GM21576 (cell line): Measurements from ENCODE around the gene RAB12.
"Not testable (repeated sequence)": the region's sequence is repeated elsewhere in the genome, so short reads cannot be mapped to it uniquely, and the experiment has no call there.

Experiments
- ATAC-seq: cut with Tn5 transposase; IDR thresholded peaks from one replicate; pipeline ENCODE4 v1.9.1; 2021; ENCODE audit warnings: mild to moderate bottlenecking, moderate library complexity; ENCODE audit not compliant: unreplicated experiment

Gene RAB12, protein sequence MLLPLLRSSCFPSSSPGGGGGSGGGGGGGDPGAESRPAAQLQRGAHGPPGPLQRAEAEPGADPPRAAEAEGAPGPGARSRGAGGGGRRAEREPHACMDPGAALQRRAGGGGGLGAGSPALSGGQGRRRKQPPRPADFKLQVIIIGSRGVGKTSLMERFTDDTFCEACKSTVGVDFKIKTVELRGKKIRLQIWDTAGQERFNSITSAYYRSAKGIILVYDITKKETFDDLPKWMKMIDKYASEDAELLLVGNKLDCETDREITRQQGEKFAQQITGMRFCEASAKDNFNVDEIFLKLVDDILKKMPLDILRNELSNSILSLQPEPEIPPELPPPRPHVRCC

DNA sequence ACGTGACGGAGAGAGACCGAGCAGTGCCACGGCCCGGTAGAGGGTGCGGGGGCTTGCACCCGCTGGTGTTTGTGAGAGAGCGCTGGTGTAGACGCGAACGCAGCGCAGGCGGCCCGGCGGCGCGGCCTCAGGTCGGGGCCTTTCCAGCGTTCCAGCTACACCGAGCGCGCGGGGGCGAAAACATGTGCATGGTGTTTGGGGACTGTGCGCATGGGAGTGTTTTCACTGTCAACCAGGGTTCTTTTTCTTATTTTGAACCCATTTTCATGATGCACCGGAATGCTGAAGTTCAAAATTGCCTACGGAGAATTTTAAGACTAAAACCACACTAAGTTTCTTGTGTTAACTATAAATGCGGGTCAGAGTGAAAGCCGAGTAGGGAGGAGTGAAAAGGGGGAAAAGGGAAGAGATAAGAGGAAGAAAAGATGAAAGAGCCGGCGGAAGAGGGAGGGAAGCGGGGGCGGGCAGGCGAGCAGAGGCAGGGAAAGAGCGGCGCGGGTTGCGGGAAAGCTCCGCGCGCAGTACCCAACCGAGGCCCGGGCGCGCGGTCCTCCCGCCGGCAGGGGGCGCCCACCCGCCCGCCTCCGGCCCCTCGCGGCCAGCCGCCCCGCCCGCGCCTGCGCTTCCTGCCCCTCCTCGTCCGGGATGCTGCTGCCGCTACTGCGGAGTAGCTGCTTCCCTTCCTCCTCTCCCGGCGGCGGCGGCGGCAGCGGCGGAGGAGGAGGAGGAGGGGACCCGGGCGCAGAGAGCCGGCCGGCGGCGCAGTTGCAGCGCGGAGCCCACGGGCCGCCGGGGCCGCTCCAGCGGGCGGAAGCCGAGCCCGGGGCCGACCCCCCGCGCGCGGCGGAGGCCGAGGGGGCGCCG, at the start of gene RAB12:
Gene RAB12 (plus strand): TSS at position 643 of the 864 bp plus-strand sequence. CDS start 3 bp downstream, at position 646.
- ATAC-seq: peak; percentile 51

DNA sequence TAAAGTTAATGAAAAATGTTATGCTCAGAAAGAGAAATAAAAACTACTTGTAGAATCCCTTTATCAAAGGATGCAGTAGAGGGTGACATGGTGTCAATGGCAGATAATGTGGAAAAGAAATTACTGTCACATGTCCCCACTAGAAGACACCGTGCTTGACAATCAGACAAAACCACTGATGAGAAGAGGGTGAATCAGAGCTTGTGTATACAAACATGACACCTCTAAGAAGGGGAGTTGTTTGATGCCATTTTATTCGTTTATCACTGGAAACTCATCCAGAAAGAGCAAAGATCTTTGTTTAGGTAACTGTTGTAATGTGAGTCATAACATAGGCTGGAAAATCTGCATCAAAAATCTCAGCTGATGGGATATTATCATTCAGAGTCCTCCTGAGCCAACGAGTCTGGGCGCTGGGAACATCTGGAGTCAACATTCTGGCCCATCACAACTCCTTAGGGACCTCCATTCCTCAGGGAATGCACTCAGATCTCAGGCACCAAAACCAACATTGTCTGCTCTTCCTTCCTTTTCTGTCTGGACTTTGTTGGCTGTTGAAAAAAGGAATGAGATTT, 49.5 kb upstream of the RAB12 start:
- no peak for ATAC-seq

DNA sequence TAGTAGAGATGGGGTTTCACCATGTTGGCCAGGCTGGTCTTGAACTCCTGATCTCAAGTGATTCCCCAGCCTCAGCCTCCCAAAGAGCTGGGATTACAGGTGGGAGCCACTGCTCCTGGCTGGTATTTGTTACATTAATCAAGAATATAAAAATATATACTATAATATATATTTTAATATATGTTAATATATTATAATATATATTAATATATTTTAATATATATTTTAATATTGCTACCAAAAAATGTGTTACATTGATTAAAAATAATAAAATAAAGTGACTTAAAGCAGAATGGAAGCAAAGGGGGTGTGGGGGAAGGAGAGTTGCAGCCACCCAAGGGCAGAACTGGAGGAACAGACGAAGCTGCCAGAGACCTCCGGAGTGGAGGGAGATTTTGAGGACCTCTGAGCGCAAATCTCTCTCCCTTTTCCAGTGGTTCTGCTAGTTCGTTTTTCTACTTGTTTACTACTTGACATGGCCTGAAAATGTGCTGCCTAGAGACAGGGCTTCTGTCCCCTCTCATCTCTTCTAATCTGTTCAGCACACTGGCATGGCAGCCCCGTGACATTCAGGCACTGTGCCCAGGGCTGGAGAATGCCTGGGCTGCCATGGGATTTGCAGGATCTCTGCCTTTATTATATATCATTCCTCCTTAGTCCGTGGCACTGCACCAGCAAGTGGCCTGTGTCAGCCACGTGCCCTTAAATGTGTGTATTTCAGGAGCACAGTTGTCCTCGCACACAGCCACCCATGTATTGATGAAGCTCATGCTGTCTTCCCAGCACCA, 47.9 kb upstream of the RAB12 start:
- no peak for ATAC-seq

DNA sequence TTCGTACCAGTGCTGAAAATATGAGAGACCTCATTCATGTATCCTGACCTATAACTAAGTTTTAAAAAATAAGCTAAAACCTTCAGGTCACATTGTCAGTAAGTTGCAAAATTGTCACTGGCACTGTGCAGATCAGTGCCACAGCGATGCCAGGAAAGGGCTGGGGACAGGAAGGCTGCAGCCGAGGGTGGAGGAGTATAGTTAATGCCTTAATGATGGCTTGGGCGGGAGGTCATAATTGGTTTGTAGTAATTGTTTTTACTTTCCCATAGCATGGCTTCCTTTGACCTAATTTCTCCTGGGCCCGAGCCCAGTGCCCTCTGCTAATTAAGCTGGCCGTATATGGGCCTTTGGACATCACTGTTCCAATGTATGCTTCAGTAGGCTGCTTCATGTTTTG, 47.2 kb upstream of the RAB12 start:
- ATAC-seq: no peak

DNA sequence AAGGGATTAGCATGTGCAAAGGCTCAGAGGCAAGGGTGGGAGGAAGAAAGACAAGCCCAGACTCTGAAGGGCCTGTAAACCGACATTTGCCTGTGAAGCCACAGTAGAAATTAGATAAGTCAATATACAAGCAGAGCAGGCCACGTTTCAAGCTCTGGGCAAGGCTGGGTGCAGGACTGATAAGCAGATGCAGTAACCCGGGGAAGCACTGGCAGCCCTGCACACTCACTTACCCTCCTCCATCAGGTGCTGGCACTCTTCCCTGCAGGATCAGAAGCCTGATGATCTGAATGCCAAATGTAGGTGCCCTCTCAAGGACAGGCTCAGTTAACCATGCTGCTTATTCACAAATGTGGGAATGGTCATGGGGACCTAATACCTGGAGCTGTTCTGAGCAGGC, 46.3 kb upstream of the RAB12 start:
- ATAC-seq: no peak

DNA sequence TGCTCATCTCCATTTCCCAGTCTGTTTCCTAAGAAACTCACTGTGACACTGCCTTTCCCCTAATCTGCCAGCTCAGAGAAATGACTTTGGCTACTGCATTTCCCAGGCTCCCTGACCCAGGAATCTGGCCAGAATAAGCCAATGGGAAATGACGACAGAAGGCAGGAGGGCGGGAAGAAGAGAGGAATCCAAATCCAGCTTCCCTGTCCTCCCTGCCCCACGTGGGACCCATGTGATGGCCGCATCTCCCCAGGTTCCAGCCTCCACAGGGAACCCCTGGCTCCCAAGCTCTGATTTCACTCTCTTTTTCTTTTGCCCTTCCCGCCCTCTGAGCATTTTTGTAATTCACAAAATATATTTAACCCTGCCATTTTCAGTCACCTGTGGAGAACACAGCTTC, 37.8 kb upstream of the RAB12 start:
- no peak for ATAC-seq

DNA sequence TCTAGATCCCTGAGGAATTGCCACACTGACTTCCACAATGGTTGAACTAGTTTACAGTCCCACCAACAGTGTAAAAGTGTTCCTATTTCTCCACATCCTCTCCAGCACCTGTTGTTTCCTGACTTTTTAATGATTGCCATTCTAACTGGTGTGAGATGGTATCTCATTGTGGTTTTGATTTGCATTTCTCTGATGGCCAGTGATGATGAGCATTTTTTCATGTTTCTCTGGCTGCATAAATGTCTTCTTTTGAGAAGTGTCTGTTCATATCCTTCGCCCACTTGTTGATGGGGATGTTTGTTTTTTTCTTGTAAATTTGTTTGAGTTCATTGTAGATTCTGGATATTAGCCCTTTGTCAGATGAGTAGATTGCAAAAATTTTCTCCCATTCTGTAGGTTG, 35.5 kb upstream of the RAB12 start:
- not testable (repeated sequence) for ATAC-seq

DNA sequence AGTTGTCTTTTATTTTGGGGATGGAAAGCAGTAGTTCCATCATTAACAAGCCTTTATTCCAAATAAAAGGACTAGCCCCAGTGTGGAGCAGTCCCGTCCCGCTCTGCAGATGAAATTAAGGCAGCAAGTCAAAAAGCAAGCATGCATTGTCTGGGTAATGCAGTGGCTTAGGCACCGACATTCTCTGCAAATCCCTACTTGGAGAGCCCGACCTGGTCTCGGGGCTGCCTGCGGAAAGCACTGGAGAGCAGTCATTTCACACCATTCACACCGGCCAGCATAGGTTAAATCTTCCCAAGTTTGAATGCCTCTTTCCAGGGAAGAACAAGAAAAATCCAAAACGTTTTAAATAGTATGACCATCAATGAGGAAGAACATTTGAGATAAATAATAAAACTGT, 24.4 kb upstream of the RAB12 start:
- ATAC-seq: no peak

DNA sequence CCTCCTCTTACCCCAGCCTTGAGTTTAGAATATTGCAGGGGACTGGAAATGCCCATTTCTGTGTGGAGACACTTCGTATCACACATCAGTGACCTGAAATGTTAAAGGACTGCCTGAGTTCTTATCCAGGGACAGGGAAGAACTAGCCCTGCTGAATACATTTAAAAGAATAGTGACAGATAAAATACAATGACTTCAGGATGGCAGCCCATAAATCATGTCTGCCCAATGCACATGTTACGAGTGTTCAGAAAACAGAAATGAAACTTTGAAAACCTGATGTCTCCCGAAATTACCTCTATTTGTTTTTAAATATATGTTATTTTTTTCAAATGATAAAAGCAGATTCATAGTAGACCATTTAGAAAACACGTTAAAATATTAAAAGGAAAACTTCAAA, 22.3 kb upstream of the RAB12 start:
- no peak for ATAC-seq

DNA sequence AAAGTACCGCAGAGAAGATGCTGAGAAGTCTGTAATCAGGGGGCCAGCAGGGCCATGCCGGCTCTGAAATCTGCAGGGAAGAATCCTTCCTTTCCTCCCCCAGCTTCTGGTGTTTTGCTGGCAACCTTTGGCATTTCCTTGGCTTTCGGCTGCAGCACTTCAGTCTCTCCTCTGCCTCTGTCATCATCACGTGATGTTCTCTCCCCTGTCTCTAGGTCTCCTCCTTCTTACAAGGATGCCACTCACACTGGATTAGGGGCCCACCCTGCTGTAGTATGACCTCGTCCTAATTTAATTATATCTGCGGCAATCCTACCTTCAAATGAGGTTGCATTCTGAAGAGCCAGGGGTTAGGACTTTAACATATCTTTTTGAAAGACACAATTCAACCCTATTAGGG, 13.8 kb upstream of the RAB12 start:
- ATAC-seq: no peak

DNA sequence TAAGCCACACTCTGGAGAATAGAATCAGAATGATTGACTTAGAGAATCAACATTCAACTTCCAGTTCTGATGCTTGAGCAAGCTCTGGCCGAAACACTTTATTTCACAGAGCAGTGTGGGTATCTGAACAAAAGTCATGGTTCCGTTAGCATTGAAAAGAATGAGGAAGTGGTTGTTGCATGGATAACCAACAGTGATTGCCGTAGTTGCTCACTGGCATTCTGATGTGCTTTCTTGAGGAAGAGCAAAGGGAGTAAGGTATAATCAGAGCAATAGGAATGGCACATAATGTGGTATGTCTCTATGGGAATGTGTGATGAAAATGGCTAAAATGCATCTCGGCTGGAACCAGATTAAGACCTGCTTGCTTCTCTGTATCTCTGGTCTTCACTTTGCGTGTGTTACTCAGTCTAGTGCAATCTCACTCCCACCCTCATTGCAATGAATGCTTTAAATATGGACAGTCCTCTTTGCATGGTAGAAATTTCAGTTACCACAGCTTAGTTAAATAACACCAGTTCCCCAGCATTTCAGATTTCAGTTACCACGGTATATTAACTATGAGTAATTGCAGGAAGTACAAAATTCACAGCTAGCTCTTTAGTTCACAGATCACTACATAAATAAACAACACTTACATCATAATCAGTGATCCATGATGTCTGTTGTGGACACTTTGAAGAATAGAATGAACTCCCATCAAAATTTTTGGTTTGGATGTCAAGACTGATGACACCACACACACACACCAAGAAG, 7.8 kb upstream of the RAB12 start:
- peak; percentile 57 for ATAC-seq

DNA sequence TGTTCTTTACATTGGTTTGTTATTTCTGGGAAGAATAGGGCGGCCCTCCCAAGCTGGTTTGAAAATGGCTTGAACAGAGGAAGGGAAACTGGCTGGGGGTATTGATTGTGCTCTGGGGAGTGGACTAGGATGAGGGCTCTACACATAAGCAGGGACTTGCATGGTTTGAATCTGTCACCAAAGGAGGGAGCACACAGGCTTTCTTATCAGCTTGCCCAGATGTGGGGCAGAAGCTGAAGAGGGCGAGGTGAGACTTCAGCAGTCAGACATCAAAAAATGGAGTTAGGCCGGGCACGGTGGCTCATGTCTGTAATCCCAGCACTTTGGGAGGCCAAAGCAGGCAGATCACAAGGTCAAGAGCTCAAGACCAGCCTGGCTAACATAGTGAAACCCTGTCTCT, 7.2 kb upstream of the RAB12 start:
- ATAC-seq: peak; percentile 21

DNA sequence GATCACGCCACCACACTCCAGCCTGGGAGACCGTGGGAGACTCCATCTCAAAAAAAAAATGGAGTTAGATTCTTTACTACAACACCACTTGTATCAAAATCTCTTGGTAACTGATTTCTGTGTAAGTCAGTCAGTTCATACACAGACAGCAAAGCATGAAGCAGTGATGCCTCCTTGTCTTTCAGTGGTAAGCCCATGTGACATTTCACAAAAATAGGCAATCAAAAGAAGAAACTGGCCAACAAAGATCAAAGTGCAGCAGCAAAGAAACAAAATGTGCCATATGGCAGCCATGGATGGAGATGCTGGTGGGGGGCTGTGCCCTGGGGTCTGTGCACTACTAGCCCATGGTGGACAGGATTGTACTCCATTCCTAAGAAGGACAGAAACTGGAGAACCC, 6.7 kb upstream of the RAB12 start:
- ATAC-seq: no peak

DNA sequence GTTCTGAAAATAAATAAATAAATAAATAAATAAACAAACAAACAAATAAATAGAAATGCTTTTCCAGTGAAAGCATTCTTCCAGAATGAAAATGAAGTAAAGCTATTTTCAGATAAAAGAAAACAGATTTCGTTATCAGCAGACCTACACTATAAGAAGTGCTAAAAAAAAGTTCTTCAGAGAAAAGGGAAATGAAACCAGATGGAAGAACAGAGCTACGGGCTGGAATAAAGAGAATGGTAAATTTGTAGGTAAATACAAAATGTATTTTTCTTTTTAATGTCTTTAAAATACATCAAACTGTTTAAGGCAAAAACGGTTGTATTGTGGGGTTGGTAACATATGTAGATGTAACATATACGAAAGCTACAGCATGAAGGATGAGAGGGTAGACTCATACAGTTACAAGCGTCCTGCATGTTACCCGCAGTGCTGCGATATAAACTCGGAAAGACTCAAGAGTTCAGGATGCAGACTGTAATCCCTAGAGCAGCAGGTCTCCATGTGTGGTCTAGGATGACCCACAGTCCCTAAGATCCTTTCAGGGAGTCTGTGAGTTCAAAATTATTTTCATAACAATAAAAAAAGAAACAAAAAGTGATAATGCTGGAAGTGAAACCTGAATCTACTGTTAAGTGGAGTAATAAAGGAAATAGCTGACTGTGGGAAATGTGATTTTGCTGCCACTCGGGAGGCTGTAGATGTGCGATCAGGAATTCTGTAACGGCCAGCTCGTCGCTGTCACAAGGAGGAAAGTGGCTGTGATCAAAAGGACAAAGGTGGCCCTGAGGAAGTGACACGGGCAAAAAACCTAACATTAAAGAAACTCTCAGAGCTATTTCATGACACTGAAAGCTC, 5.3 kb upstream of the RAB12 start:
- ATAC-seq: peak; percentile 22

DNA sequence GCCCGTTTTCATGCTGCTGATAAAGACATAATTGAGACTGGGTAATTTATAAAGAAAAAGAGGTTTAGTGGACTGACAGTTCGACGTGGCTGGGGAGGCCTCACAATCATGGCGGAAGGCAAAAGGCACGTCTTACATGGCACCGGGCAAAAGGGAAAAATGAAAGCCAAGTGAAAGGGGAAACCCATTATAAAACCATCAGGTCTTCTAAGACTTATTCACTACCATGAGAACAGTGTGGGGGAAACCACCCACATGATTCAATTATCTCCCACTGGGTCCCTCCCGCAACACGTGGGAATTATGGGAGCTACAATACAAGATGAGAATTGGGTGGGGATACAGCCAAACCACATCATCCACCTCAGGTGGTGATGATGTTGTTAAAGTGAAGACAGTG, 3.3 kb upstream of the RAB12 start:
- no peak for ATAC-seq

DNA sequence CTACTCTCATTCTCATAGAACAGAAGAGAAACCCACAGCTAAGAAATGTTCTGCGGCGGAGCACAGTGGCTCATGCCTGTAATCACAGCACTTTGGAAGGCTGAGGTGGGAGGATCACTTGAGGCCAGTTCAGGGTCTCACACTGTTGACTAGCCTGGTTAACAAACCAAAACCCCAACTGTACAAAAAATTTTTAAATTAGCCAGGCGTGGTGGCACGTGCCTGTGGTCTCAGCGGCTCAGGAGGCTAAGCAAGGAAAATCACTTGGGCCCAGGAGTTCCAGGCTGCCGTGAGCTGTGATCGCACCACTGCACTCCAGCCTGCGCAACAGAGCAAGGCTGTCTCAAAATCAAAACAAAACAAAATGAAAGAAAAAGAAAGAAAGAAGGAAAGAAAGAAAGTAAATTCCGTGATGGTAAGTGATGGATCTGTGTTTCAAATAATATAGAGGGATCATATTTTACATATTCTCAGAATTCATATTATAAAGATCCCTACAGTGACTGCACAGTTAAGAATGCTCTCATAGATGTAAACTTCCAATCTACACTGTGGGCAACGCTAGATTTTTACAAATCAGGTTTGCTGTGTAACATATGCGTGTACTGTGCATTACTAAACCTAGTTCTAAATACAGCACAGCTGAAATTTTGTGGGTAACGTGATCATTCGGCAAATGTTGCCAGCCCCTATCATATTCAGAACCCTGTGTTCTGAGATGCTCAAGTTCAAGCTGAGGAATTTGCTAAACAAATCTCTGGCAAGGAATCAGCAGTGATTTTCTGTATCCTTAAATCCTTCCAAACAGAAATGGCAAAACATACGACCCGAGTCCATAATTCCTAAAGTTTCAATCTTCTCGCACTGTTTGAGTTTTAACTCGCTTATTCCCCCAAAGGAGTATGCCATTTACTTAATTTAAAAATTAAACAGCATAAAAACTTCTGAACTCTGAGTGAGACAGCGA, 1.2 kb upstream of the RAB12 start:
- no peak for ATAC-seq

DNA sequence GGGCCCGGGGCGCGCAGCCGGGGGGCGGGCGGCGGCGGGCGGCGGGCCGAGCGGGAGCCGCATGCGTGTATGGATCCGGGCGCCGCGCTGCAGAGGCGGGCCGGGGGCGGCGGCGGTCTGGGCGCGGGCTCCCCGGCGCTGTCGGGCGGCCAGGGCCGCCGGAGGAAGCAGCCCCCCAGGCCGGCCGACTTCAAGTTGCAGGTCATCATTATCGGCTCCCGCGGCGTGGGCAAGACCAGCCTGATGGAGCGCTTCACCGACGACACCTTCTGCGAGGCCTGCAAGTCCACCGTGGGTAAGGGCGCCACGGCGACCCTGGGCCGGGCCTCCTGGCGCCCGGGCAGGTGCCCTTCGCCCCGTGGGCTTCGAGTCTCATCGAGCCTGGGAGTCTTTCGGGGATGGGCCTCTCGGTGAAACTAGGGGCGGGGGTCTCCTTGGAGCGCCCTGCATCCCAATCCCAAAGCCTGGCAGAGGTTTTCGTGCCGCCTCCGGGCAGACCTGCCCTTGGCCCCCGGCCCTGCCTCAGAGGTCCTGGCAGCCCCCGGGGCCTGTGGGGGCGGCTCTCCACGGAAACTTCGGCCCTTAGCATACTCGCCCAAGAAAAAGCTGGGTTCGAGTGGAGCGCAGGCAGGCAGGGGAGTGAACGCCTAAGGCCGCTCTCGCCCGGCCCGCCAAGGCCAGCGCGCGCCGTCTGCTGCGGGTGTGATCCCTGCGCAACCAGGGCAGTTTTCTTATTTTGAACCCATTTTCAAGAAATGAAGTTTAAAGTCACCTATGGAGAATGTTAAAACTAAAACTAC, 622 bp downstream of the RAB12 start:
- peak; percentile 16 for ATAC-seq
